Astrocyte of the cerebellum (primary cell): ENCODE results near the gene LUC7L2.
A peak's percentile ranks its signal among the peaks of the same experiment; 100 is the strongest.

Experiments used
- DNase-seq: peaks from one replicate; pipeline ENCODE4 v3.0.0-alpha.2; 2011; ENCODE audit warnings: low read depth
- H3K4me3 ChIP-seq: 2 replicates; pipeline ENCODE4 v1.5.1; 2011; ENCODE audit warnings: mild to moderate bottlenecking, low read depth, low read length, moderate library complexity
- in situ Hi-C: cut with HindIII; loops from 2 replicates; pipeline ENCODE4 v1.10.0; 2017; ENCODE audit warnings: low sequenced_read_pairs
- TF ChIP-seq, protein P1 (sequence below): IDR thresholded peaks from 2 replicates; pipeline ENCODE4 v1.5.1; 2012; ENCODE audit warnings: low read length, low read depth, moderate library complexity, mild to moderate bottlenecking; ENCODE audit errors: missing control alignments

The LUC7L2 gene

DNA sequence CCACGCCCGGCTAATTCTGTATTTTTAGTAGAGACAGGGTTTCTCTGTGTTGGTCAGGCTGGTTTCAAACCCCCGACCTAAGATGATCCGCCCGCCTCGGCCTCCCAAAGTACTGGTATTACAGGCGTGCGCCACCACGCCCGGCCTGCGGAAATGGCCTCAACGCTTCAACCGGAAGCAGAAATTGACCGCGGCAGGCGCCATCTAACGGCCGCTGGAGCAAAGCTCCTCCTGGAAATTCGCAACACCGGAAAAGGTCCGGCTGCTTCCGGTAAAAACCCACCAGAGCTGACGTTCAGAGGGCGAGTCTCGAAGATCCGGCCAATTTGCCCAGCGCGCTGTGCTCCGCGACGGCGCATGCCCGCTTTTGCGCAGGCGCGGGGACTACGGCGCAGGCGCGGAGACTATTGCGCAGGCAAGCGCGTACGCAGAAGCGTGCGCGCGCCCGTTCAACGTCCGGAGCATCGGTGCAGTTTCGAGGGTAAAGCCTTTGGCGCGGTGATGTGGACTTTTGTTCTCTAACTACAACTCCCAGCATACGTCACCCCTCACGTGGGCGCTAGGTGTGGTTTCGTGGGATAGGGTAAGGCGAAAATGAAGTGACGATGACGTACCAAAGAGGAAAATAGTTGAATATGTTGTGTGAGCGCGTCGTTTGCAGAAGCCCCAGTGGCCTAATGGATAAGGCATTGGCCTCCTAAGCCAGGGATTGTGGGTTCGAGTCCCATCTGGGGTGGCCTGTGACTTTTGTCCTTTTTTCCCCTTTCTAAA lies 19.5 kb upstream of the LUC7L2 start:
- TF ChIP-seq, protein P1, sequence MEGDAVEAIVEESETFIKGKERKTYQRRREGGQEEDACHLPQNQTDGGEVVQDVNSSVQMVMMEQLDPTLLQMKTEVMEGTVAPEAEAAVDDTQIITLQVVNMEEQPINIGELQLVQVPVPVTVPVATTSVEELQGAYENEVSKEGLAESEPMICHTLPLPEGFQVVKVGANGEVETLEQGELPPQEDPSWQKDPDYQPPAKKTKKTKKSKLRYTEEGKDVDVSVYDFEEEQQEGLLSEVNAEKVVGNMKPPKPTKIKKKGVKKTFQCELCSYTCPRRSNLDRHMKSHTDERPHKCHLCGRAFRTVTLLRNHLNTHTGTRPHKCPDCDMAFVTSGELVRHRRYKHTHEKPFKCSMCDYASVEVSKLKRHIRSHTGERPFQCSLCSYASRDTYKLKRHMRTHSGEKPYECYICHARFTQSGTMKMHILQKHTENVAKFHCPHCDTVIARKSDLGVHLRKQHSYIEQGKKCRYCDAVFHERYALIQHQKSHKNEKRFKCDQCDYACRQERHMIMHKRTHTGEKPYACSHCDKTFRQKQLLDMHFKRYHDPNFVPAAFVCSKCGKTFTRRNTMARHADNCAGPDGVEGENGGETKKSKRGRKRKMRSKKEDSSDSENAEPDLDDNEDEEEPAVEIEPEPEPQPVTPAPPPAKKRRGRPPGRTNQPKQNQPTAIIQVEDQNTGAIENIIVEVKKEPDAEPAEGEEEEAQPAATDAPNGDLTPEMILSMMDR: peak; percentile 78
- peak overlapping the region; percentile 93 for H3K4me3 ChIP-seq
- DNase-seq: peak; percentile 100
- in situ Hi-C loops: no loop called here

DNA sequence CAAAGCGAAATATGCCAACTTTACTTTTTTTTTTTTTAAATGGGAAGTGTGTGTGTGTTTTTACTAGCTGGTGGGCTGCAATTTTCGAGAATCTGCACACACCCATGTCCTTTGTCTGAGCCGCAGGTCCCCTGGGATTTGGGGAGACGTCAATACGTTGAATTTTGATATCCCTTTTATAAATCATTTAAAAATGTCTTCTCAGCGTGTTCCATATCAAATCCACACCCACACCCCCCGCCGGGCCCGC lies 19.0 kb upstream of the LUC7L2 start:
- TF ChIP-seq, protein P1: no peak
- peak overlapping the region; percentile 93 for H3K4me3 ChIP-seq
- in situ Hi-C loops: no loop called here
- DNase-seq: no peak

DNA sequence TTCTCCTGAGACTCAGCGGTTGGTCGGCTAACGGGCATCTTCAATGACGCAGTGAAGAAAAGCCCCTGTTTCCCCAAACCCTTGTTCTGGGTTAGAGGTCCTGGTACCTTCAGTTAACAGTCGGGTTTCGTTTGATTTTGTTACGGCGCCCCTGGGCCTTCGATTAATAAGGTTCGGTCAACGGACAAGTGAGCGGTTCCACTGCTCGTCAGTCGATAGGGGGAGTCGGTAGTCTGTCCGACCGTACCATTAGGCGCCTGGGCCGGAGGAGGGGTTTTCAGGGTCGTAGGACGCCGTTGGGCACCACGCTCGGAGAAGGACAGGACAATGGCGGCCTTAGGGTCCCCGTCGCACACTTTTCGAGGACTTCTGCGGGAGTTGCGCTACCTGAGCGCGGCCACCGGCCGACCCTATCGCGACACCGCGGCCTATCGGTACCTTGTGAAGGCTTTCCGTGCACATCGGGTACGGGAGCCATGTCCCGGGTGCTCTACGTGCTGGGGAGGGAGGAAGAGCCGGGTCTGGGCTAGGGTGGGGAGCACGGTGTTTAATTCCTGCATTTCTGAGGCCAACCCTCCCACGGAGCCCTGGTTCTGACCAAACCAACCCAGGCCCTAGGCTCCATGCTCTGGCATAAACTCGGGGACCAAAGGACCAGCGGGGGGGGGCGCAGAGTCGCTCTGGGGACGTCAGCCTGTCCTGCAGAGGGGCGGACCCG lies 18.5 kb upstream of the LUC7L2 start, which contains the start of gene FMC1:
FMC1 (plus strand) TSS at position 280 of the 718 bp plus-strand sequence; CDS start at position 328, 48 bp downstream.
- TF ChIP-seq, protein P1: peak; percentile 27
- in situ Hi-C loops: no loop called here
- H3K4me3 ChIP-seq: peak within 1 kb of the TSS; percentile 93
- peak; percentile 88 for DNase-seq

DNA sequence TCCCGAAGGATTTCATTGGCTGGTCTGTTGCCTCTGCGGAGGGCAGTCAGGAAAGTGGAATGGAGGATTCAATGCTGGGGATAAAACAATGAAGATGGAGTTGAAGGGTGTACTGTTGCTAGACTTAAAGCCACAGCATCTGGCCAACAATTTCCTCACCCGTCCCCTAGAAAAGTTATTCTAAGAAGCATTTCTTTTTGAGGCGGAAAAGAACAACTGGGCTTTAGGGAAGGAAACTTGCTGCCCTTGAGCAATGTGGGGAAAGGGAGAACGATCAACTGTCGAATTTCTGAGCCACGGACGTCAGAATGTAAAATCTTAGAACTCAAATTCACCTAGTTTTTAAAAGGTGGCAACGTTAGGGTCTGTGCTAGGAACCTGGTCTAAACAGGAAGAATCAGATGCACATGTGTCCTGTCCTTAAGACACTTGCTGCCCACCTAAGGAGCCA lies 17.9 kb upstream of the LUC7L2 start:
- peak overlapping the region; percentile 93 for H3K4me3 ChIP-seq
- in situ Hi-C loops: no loop called here
- peak; percentile 70 for DNase-seq
- TF ChIP-seq, protein P1: no peak

DNA sequence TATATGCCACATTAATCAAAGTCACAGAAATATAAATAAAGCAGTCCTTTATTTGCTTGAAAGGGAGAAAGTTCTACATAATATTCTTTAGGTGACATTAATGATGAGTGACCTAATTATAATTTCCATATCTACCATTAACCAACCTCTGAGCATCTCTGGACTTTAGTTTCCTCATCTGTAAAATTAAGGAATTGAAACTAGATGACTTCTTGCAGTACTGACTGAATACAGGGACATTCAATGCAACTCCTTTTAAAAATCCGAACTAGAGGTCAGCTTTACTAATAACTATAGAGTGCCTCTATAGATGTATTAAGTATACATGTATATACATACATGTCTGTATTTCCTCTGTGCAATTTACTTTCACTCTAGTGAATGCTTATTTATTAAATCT lies 14.7 kb upstream of the LUC7L2 start:
- no peak overlapping the region for H3K4me3 ChIP-seq
- TF ChIP-seq, protein P1: no peak
- in situ Hi-C loops: no loop called here
- DNase-seq: no peak

DNA sequence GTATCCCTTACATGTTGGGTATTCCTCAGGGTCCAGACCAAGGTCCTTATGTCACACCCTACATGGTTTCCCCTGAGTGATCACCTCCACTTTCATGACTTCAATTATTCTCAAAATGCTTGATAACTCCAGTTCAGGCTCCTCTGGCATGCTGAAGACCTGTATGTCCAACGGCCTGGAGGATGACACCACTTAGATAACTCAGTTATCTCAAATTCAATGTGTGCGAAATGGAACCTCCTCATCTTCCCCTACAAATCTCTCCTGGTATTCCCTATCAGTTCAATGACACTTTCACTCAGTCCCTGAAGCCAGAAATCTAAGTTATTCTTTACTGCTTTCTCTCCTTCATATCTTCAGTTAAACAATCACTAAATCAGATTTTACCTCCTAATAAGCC lies 8.7 kb upstream of the LUC7L2 start:
- no peak for DNase-seq
- TF ChIP-seq, protein P1: no peak
- no peak overlapping the region for H3K4me3 ChIP-seq
- in situ Hi-C loops: no loop called here
